Measurements from ENCODE around the gene GOSR2. TPM values are rescaled to one million over a fixed set of nuclear protein-coding genes. Genes with fewer than 3 reads are reported as not detected.

The GOSR2 gene
- total RNA-seq, 1 experiment from 2014 or later = 36.5 TPM

DNA sequence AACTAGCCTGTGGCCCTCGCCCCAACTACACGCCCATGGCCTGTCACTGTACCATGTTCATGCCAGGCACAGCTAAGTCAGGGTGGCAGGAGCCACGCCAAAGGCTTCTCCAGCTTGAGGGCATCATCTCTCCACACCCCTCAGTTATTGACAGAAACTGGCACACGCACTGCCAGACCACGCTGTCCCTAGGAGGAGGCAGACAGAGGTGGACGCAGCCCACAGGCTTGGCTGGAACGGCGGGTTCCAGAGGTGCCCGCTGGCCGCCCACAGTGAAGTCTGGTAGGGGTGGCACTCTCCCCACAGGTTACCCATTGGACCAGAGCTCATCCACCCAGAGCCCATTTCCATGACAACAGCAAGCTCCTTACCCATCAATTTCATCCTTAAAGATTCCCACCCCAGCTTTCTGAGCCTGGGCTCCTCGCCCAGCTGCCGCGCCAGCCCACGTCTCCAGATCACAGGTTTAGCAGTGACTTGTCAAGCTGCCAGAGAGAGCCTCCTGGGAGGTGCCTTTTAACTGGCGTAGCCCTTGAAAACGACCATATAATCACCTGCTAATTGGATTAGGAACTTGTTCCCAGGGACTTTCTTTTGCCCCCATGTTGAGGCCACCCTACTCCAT, 28.1 kb downstream of the GOSR2 start:
- Histone ChIP-seq H3K9me3 (ENCODE audit: control insufficient read depth, insufficient read depth, low read depth, low read length) (no peaks in the 10 kb centered on the region), H3K27ac (ENCODE audit: low read length) (no peak overlapping the region), H3K27me3 (ENCODE audit: control insufficient read depth, insufficient read depth, low read length) (no peaks in the 10 kb centered on the region), H3K4me1 (ENCODE audit: control insufficient read depth, insufficient read depth, low read length) (no peaks in the 10 kb centered on the region), H3K36me3 (ENCODE audit: control insufficient read depth, insufficient read depth, low read length) (no peaks in the 10 kb centered on the region), H3K4me3 (ENCODE audit: low read depth in 2 of 2, low read length in 2 of 2) (no peak overlapping the region)
- POLR2A ChIA-PET = no interaction called here
- no peak for ATAC-seq
- no peak for DNase-seq (ENCODE audit: low read depth, low spot score)
- in situ Hi-C loops (cut with HindIII; ENCODE audit: low pct_unique_long_range_greater_than_20kb, low sequenced_read_pairs) = no loop called here
- no TSS peak for BruUV-seq (replicated peaks)
- intact Hi-C loops (cut with micrococcal nuclease; ENCODE audit: unreplicated experiment) = no loop called here
- no peak for TF ChIP-seq TCF7L2 (IDR thresholded peaks at IDR 0.05; ENCODE audit: low read depth, low read length)
- TF ChIP-seq POLR2AphosphoS5 (IDR thresholded peaks at IDR 0.05; ENCODE audit: low read depth, low read length) = no peak
- TF ChIP-seq, protein P1, sequence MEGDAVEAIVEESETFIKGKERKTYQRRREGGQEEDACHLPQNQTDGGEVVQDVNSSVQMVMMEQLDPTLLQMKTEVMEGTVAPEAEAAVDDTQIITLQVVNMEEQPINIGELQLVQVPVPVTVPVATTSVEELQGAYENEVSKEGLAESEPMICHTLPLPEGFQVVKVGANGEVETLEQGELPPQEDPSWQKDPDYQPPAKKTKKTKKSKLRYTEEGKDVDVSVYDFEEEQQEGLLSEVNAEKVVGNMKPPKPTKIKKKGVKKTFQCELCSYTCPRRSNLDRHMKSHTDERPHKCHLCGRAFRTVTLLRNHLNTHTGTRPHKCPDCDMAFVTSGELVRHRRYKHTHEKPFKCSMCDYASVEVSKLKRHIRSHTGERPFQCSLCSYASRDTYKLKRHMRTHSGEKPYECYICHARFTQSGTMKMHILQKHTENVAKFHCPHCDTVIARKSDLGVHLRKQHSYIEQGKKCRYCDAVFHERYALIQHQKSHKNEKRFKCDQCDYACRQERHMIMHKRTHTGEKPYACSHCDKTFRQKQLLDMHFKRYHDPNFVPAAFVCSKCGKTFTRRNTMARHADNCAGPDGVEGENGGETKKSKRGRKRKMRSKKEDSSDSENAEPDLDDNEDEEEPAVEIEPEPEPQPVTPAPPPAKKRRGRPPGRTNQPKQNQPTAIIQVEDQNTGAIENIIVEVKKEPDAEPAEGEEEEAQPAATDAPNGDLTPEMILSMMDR (IDR thresholded peaks at IDR 0.05) = no peak
- TF ChIP-seq SIN3A (IDR thresholded peaks at IDR 0.05; ENCODE audit: borderline replicate concordance, insufficient read depth, low read depth, low read length) = no peak
- TF ChIP-seq, protein P2, sequence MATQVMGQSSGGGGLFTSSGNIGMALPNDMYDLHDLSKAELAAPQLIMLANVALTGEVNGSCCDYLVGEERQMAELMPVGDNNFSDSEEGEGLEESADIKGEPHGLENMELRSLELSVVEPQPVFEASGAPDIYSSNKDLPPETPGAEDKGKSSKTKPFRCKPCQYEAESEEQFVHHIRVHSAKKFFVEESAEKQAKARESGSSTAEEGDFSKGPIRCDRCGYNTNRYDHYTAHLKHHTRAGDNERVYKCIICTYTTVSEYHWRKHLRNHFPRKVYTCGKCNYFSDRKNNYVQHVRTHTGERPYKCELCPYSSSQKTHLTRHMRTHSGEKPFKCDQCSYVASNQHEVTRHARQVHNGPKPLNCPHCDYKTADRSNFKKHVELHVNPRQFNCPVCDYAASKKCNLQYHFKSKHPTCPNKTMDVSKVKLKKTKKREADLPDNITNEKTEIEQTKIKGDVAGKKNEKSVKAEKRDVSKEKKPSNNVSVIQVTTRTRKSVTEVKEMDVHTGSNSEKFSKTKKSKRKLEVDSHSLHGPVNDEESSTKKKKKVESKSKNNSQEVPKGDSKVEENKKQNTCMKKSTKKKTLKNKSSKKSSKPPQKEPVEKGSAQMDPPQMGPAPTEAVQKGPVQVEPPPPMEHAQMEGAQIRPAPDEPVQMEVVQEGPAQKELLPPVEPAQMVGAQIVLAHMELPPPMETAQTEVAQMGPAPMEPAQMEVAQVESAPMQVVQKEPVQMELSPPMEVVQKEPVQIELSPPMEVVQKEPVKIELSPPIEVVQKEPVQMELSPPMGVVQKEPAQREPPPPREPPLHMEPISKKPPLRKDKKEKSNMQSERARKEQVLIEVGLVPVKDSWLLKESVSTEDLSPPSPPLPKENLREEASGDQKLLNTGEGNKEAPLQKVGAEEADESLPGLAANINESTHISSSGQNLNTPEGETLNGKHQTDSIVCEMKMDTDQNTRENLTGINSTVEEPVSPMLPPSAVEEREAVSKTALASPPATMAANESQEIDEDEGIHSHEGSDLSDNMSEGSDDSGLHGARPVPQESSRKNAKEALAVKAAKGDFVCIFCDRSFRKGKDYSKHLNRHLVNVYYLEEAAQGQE (IDR thresholded peaks at IDR 0.05; ENCODE audit: insufficient read depth in 1 of 2, low read depth in 2 of 2, low read length in 1 of 2) = no peak
- CTCF ChIA-PET = no interaction called here

DNA sequence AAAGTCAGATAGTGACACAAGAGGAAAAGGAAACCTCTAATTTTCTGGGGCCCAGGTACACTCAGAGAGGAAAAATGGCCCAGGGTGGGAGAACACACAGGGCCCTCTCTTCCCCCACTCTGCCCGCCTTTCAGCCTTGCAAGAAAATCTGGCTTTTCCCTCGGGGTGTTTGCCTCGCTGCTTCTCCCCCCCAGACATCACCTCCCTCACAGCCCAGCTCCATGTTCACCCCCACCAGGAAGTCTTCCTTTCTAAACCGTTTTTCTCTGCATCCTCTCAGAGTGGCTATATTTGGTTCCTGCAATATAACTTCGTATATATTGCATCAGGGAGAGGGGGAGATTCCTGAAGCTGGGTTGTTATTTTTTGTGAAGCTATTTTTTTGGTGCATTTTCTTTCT, 28.7 kb downstream of the GOSR2 start:
- ATAC-seq (no peak), DNase-seq (ENCODE audit: low read depth, low spot score) (no peak)
- Histone ChIP-seq H3K4me1 (ENCODE audit: control insufficient read depth, insufficient read depth, low read length) (no peaks in the 10 kb centered on the region), H3K36me3 (ENCODE audit: control insufficient read depth, insufficient read depth, low read length) (no peaks in the 10 kb centered on the region), H3K4me3 (ENCODE audit: low read depth in 2 of 2, low read length in 2 of 2) (no peak overlapping the region), H3K27ac (ENCODE audit: low read length) (no peak overlapping the region), H3K27me3 (ENCODE audit: control insufficient read depth, insufficient read depth, low read length) (no peaks in the 10 kb centered on the region), H3K9me3 (ENCODE audit: control insufficient read depth, insufficient read depth, low read depth, low read length) (no peaks in the 10 kb centered on the region)
- in situ Hi-C loops (cut with HindIII; ENCODE audit: low pct_unique_long_range_greater_than_20kb, low sequenced_read_pairs) (no loop called here), intact Hi-C loops (cut with micrococcal nuclease; ENCODE audit: unreplicated experiment) (no loop called here)
- ChIA-PET CTCF (no interaction called here), POLR2A (no interaction called here)
- TF ChIP-seq, protein P1 (IDR thresholded peaks at IDR 0.05) = no peak
- TF ChIP-seq SIN3A (IDR thresholded peaks at IDR 0.05; ENCODE audit: borderline replicate concordance, insufficient read depth, low read depth, low read length) (no peak), TCF7L2 (IDR thresholded peaks at IDR 0.05; ENCODE audit: low read depth, low read length) (no peak), POLR2AphosphoS5 (IDR thresholded peaks at IDR 0.05; ENCODE audit: low read depth, low read length) (no peak)
- TF ChIP-seq, protein P2 (IDR thresholded peaks at IDR 0.05; ENCODE audit: insufficient read depth in 1 of 2, low read depth in 2 of 2, low read length in 1 of 2) = no peak
- BruUV-seq (replicated peaks) = no TSS peak

Measured in Panc1 (cell line).